Activated CD8-positive, alpha-beta memory T cell treated with anti-CD3 and anti-CD28 coated beads for 48 hours (primary cell): ENCODE measurements around the gene EHMT1.
"Not testable (repeated sequence)": the region's sequence is repeated elsewhere in the genome, so short reads cannot be mapped to it uniquely, and the experiment has no call there.

Experiments used
- DNase-seq, 3 experiments: peaks; one replicate each; pipeline ENCODE4 v3.0.0-alpha.2; 2020; ENCODE audit warnings: low read depth in 2 of 3, low spot score in 2 of 3

EHMT1 gene

DNA sequence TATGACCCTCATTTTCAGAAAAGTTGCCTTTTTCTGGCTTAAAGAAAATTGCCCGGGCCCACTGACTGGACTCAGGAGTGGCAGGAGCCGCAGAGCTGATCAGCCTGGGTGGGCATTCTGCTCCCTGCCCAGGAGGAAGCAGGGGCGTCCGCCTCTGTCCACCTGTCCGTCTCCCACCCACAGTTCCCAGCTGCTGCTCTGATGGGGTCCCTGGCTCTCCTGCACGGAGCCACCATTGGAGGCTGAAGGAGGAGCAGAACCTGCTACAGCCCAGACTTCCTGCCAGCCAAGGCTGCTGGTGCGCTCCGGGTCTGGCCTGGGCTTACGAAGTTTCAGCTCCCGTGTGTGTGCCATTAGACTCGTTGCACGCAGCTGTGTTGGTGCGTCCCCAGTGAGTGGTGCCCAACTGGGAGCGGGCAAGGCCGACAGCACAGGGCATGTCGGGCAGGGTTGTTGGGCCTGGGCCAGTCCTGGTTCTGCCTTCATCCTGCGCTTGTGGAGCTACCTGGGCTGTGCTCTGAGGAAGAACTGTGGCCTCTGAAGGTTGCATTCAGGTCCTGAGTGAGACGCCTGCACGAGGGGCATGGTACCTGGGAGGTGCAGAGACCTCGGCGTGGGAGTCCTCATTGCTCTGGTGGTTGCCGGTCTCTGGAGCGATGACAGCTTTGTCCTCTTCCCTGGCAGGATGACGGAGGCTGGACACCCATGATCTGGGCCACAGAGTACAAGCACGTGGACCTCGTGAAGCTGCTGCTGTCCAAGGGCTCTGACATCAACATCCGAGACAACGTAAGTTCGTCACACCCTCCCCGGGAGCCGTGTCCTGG lies 181.6 kb downstream of the EHMT1 start:
- no peak for DNase-seq

- DNase-seq, result no peak
These were observed 182.2 kb downstream of the EHMT1 start for GRCh38 chr9:137801023-137801319.

DNA sequence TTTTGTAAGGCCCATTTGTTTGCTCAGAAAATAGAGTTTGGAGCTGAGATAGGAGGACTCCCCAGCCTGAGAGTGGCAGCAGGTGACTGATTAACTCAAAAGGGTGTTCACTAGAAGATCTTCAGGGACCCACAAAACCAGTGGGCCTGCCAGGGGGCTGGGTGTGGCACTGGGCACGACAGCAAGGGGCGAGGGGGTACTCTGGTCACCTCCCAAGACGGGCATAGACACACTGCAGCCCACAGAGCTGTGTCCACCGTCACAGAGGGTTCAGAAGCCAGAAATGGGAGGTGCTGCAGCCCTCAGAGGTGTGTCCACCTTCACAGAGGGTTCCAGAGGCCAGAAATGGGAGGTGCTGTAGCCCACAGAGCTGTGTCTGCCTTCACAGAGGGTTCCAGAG lies 183.2 kb downstream of the EHMT1 start:
- no peak for DNase-seq

DNA sequence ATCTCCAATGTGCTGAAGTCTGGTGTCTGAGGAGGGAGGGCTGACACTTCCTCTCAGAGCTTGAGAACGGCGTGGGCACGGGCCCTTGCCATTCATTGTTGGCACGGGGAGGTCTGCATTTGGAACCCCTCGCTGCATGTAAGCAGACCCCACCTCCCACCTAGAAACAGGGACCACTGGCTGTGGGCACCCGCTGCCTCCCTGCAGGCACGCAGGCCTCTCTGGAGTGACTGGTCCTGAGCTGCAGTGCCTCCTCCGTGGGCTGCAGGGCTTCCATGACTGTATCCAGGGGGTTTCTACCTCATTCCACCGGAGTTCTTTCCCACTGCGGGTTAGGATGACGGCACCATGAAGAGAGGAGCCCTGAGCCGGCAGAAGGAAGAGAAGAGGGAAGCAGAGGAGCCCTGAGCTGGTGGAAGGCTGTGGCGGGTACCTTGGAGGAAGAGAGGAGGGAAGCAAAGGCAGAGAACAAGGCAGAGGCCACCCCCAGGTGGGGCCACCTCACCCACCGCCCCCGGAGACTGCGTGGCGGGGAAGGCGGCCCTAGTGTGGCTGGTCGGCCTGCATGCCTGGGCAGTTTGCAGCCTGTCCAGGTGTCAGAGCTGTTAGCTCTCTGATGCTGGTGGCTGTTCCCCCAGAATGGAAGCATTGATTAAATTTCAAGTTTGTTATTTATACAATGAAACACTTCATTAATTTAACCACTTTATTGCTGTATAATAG lies 183.9 kb downstream of the EHMT1 start:
- DNase-seq, result no peak

- DNase-seq, result no peak
These were observed 186.3 kb downstream of the EHMT1 start for GRCh38 chr9:137804908-137805630.

GRCh38 chr9:137807721-137808703 lies 189.2 kb downstream of the EHMT1 start:
- DNase-seq, result no peak

DNA sequence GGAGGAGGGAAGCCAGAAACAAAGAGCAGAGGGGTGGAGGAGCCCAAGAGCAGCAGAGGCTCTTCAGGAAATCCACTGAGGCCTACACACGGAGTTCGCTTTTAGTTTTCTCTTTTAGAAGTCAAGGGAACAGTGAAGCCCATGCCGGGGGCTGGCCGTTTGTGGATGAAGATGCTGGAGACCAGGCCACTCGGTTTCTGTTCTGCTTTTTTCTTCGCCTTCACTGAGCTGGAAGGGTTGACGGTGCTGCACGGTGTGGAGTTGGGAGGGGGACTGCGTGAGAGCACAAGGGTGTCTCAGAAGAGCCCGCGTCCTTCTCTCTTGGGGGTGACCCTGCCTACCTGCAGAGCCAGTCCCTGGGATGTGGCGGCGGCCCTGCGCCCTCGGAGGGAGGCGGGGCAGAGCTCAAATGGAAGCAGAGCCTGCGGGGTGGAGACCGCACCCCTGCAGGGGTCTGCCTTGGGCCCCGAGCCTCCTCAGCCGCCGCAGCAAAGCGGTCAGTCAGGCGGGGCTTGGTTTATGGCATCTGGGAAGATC lies 190.3 kb downstream of the EHMT1 start:
- no peak for DNase-seq

DNA sequence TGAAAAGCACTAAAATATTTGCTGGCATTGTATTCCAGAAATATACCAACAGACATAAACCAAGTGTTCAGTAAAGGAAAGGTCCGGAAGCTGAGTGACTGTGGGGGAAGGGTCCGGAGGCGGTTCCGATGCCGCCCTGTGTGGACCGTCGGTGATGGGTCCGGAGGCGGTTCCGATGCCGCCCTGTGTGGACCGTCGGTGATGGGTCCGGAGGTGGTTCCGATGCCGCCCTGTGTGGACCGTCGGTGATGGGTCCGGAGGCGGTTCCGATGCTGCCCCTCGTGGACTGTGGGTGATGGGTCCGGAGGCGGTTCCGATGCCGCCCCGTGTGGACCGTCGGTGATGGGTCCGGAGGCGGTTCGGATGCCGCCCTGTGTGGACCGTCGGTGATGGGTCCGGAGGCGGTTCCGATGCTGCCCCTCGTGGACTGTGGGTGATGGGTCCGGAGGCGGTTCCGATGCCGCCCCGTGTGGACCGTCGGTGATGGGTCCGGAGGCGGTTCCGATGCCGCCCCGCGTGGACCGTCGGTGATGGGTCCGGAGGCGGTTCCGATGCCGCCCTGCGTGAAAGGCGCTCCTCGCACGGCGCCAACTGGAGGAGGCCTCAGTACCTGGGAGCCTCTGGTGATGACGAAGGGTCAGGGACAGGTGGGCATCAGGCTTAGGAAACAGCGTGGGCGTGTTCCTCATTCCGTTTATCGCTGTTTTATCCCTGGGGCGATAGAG lies 191.1 kb downstream of the EHMT1 start:
- DNase-seq, result not testable (repeated sequence)

GRCh38 chr9:137811283-137811870 lies 192.6 kb downstream of the EHMT1 start:
- no peak for DNase-seq

- DNase-seq, result no peak
These were observed 193.7 kb downstream of the EHMT1 start for GRCh38 chr9:137812356-137813023.

DNA sequence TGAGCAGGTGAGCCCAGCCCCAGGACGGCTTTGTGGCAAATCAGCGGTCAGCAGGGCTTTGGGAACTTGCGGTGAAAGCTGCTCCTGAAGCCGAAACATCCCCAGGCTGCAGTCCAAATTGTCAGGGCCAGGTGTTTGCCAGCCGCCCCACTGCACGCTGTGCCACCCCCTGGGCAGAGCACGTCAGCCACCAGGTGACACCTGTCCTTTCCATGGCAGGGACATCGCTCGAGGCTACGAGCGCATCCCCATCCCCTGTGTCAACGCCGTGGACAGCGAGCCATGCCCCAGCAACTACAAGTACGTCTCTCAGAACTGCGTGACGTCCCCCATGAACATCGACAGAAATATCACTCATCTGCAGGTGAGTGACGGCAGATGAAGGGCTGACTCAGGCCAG lies 194.4 kb downstream of the EHMT1 start:
- DNase-seq, result no peak

- no peak for DNase-seq
These were observed 195.0 kb downstream of the EHMT1 start for GRCh38 chr9:137813651-137814415.

GRCh38 chr9:137814436-137814835 lies 195.6 kb downstream of the EHMT1 start:
- DNase-seq, result no peak

DNA sequence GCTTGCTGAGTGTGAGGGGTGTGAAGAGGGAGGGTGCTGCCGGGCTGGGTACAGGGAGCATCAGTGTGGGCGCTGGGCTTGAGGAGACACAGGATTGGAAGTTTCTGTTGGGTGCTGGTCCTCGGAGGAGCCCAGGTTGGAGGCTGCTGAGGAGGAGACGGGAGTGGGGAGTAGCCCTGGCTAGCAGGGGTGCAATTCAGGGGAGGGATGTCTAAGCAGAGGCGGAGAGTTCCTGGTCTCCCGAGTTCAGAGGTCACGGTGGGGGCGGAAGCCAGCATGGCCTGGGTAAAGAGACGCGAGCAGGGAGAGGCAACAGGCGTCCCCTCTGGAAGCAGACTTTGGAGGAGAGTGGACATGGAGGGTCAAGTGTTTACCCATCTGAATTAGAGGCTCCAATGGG lies 196.0 kb downstream of the EHMT1 start:
- no peak for DNase-seq

DNA sequence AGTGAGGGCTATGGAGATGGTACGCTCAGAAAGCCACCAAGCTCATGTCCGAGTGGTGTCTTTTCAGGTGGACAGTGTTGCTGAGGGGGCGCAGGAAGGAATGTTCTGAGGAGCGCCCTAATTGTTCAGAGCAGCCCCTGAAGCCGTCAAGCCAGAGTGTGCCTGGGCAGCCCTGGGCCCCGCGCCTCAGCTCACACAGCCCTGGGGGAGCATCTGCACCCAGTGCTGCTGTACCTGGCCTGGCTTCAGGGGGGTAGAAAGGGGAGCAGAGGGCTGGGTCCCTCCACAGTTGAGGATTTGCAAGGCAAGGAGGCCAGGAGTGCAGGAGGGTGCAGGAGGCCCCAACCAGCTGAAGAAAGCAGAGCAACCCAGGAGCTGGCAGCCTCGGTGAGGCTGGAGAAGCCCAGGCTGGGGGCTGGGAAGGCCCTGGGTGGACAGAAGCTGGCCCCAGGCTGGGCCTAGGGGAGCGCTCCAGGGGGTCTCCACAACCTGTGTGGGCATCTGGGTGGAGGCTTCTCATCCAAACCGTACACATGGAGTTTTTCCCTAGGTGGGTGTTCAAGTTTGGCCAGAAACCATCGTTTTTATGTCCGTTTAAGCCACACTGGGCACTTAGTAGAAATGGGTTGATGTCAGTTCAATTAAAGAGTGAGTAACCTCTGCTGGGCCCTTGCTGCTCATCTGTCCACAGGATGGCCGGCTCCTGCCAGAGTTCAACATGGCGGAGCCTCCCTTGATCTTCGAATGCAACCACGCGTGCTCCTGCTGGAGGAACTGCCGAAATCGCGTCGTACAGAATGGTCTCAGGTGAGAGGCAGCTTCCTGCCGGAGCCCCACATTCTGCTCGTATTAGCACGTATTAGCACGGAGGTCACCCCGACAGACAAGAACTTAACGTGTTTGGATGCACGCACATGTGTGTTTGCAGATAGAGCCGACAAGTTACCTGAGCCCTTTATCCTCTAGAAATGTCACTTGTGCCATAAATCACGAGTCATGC lies 196.8 kb downstream of the EHMT1 start:
- DNase-seq, result no peak

DNA sequence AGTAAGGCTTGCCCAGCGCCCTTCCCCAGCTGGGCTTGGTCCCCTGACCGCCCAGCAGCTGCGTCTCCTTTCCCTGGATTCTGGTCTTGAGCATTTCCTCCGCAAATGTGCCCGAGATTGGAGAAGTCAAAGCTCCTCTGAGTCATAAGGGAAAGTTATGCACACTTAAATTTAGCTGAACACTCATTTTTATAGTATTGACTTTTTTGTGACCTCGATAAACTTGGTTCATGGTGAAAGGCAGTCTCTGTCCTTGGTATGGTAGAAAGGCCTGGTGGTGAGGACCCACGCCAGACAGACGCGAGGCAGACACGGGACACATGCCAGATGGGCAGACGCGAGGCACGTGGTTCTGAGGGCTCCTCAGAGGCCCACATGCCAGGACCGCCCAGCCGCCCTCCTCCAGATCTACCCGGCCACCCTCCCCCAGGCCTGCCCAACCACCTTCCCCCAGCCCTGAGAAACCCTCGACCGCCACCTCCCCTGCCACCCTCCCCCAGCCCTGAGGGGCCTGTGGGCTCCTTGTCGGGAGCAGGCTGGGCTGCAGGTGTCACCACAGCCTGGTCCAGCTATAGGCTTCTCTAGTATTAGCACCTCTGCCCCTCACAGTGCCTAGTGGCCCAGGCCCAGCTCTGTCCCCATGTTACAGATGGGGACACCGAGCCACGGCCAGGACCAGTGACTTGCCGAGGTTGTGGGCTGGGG lies 197.9 kb downstream of the EHMT1 start:
- no peak for DNase-seq
